Frontal cortex (tissue), 4 donors: ENCODE results near the gene CDC42BPA. TPM values are rescaled to one million over a fixed set of nuclear protein-coding genes. Genes with fewer than 3 reads are reported as not detected.

Source experiments
- DNase-seq, 2 donors: peaks; one replicate each; pipeline ENCODE4 v3.0.0; 2012; ENCODE audit warnings: low spot score in 2 of 2
- FAIRE-seq: peaks from 2 replicates; lab custom pipeline; 2012; peaks lifted over from hg19 to GRCh38; lab: Jason Lieb, UNC
- total RNA-seq: library from RNA; depleted of rRNA; stranded (reverse); fragments of >200 nt; gene quantifications from one replicate; pipeline ENCODE4 v1.2.3, GENCODE V29; 2014
- donor health status: control.
- donor health status: control.
- donor health status: control.

The CDC42BPA gene
- total RNA-seq, 1 donor from 2014 or later, result 154 TPM

DNA sequence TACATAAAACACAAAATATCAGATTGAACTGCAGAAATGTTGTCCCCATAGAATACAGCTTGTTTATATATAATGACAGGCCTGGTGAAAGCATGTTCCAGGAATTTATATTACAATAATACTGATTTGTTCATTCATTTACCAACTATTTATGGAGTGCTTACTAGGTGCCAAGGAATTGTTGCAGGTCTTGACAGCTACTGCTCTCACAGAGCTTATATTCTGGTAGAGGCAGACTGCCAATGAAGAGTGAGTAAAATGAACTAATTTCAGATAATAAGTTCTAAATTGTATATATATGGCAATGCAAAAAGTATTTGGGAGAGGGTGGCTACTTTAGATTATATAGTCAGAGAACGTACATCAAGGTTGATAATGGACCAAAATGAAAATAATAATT is 226.2 kb downstream of the CDC42BPA start:
- DNase-seq, result no peak
- no peak for FAIRE-seq

DNA sequence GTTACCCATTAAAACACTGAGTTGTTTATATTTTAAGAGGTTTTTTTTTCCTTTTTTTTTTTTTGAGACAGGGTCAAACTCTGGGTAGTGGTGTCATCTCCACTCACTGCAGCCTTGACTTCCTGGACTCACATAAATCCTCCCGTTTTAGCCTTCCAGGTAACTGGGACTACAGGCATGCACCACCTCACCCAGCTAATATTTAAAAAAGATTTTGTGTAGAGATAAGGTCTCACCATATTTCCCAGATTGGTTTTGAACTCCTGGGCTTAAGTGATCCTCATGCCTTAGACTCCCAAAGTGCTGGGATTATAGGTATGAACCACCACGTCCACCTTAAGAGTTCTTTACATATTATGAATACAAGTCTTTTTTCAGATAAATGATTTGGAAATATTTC is 231.7 kb downstream of the CDC42BPA start:
- DNase-seq, result no peak
- FAIRE-seq, result no peak

DNA sequence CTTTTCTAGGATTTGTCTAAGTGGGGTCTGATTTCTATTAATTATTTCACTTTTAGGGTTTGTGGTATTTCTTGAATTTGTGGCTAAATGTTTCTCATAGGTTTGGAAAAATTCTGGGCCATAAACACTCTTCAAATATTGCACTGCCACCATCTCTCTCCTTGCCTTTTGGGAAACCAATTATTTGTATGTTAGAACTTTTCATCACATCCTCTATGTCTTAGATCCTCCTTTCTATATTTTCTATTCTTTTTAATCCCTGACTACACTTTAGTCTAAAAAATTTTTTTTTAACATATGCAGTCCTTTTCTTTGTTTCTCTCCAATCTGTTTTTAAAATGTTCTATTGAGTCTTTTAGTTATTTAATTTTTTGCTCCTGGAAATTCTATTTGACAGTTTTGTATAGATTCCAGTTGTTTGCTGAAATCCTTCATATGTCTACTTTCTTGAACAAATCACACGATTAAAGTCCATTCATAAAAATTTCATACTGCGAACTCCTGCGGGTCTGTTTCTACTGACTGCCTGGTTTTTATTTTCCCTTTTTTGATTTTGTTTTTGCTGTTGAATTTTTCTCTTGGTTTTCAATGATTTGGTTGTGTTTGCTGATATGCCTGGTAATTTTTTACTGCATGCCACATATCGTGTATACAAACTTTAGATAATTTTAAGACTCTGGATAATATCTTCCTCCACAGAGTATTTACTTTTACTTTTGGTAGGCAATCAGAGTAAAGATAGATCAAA is 235.1 kb downstream of the CDC42BPA start:
- DNase-seq (no peak), FAIRE-seq (no peak)

- no peak for FAIRE-seq
- no peak for DNase-seq
Measured at GRCh38 chr1:227077783-227078182, 240.5 kb downstream of the CDC42BPA start.

DNA sequence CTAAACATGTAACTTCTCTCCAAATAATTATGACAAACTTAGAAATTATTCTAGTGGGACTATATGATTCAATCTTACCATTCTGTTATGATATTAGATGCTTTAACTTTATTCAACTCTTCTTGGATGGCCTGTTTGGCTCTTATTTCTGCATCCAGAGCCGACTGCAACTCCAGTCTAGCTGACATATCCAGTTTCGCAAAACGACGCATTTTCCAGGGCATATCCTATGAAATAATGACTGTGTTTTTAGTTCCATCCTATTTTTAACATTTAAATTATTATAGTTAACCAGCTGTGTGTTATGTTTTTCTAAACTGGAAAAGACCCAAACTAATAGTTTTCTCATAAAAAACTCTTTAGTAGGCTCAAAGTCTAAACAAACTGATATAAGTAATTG is 244.5 kb downstream of the CDC42BPA start:
- DNase-seq (no peak), FAIRE-seq (no peak)

GRCh38 chr1:227072991-227073390 is 245.3 kb downstream of the CDC42BPA start:
- DNase-seq (peak in 1 of 2 donors; percentile 3), FAIRE-seq (no peak)

GRCh38 chr1:227071895-227072587 is 246.3 kb downstream of the CDC42BPA start:
- DNase-seq (no peak), FAIRE-seq (no peak)

GRCh38 chr1:227070638-227071285 is 247.5 kb downstream of the CDC42BPA start:
- DNase-seq (no peak), FAIRE-seq (no peak)

DNA sequence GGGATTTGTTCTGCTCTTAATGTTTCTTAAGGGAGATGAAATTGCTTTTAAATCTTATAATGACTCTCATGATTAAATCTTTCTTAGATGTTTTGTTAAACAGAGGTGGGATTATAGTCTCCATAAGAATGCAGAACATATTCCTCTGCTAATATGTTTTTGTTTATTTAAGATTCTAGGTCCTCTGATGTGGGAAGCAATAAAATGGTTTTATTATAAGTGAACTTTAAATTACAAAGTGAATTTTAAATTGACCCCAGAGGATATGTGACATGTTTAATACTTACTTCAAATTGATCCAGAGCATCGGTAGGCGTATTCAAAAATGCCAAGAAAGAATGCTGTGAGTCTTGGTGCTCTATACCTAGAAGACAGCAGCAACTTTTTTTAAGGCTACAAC is 248.8 kb downstream of the CDC42BPA start:
- FAIRE-seq (no peak), DNase-seq (no peak)

- no peak for DNase-seq
- FAIRE-seq, result peak; percentile 31
Measured at GRCh38 chr1:227068883-227069282, 249.4 kb downstream of the CDC42BPA start.

DNA sequence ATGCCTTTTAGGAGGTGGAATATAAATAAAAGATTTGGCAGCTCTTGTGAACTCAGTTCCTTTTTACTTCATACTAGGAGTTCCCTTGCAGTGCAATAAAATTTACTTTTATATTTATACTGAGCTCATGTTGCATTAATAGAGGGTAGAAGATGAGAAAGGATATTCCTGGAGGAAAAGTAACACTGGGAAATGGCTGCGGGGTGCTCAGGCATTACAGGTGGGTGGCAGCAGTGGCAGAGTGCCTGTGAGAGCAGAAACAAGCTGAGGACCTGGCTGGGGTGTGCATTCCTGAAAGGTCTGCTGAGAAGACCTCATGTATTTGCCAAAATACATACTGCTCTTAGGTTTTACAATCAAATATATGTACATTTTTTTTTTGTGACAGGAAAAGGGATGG is 251.3 kb downstream of the CDC42BPA start:
- DNase-seq (no peak), FAIRE-seq (no peak)

GRCh38 chr1:227065311-227065710 is 253.0 kb downstream of the CDC42BPA start:
- DNase-seq (no peak), FAIRE-seq (no peak)

DNA sequence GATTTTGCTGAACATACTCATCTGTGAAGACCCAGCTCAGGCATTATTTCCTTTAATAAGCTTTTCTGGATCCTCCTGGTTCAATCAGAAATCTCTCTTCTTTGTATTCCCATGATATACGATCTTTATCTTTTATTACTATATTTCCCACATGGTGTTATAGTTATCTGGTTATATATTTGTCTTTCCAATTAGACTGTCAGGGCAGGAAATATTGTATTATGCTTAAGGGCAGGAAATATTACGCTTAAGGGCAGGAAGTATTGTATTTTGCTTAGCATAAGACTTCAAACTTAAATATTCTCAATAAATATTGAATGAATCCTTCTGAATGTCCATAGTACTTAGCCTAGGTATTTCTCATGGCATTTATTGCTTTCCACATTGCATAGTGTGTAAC is 256.0 kb downstream of the CDC42BPA start:
- FAIRE-seq, result no peak
- no peak for DNase-seq

DNA sequence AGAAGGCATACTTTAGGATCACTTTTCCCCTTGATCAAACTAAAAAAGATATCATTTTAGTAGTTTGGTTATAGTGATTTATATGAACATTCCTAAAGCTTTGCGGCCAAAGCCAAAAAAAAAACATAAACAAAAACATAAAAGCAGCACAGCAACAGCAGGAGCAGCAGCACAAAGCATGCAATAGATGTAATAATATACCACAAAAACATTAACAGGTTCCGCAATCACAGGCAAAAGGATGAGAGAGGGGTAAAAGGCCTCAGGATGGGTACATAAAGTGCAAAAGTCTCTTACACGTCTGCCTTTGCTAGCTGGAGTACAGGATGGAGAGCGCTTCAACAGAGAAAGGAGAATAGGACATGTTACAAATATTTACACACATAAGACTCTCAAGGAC is 259.2 kb downstream of the CDC42BPA start:
- no peak for FAIRE-seq
- no peak for DNase-seq

DNA sequence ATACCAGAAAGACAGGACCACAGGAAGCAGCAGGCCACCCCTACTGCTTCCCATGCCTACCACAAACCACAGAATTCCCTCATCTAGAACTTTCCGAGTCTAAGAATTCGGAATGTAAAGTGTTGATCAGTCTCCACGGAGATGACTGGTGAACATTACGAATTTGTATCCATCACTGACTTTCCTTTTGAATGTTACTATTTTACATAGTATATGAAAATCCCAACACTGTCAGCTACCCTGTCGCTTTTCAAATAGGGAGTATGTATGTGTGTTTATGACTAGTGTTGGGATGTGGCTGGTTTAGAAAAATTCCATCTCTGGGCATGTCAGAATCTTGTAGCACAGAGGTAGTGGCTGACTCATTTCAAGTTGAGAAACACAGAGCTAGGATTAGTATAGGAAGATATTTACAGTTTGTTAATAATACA is 260.0 kb downstream of the CDC42BPA start:
- DNase-seq, result no peak
- FAIRE-seq, result no peak

- DNase-seq, result no peak
- no peak for FAIRE-seq
Measured at GRCh38 chr1:227049253-227049652, 269.0 kb downstream of the CDC42BPA start.

GRCh38 chr1:227043755-227044154 is 274.5 kb downstream of the CDC42BPA start:
- FAIRE-seq (no peak), DNase-seq (no peak)

GRCh38 chr1:227042292-227042691 is 276.0 kb downstream of the CDC42BPA start:
- FAIRE-seq (no peak), DNase-seq (no peak)

DNA sequence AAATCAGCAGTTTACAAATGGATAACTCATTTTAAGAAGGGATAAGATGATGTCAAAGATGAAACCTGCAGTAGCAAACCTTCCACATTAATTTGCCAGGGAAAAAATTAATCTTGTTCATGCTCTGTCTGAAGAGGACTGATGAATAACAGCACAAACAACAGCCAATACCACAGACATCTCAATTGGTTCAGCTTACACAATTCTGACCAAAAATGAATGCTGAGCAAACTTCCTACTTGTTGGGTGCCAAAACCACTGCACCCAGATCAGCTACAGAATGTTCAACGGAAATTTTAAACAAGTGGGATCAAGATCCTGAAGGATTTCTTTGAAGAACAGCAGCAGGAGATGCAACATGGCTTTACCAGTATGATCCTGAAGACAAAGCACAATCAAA is 279.9 kb downstream of the CDC42BPA start:
- no peak for FAIRE-seq
- DNase-seq, result no peak

DNA sequence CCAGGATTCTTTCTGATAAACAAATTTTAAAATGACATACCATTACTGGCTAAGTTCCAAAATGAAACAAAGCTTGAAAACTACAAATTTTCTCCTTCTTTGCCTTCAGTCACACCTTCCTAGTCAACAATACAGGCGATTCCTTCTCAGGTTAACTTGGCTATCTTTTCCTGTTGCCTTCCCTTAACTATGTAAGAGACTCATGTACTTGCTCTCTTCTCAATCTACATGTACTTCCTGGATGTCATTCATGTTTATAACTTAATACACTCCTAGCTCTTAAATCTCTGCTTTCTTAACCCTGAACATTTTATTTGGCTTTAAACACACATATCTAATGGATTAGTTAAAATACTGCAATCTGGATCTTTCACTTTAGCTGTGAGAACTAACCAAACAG is 281.2 kb downstream of the CDC42BPA start:
- DNase-seq (no peak), FAIRE-seq (no peak)

DNA sequence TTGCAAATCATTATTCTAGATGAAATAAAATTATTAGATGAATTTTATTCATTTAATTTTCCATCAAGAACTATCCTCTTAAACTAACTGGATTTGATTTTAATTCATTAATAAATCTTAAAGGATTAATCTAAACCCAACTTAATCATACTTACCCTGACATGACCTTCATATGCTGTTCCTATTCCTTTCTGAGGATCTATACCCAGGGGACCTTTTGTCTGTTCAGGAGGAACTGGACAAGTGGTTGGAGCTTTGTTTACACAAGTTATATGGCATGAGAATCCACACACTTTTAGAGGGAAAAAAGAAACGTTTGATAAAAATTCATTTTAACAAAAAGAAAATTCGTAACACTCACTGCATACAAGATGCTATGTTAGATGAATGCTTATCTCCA is 283.0 kb downstream of the CDC42BPA start:
- DNase-seq (no peak), FAIRE-seq (no peak)
